B cell (primary cell): ENCODE results near the gene SGCA.
A peak's percentile ranks its signal among the peaks of the same experiment; 100 is the strongest.

ENCODE experiments used
- EZH2 ChIP-seq: IDR thresholded peaks from 2 replicates; pipeline ENCODE4 v1.6.1; 2012; ENCODE audit warnings: borderline replicate concordance, low read depth, mild to moderate bottlenecking, moderate library complexity, low read length; ENCODE audit not compliant: insufficient read depth, poor library complexity, severe bottlenecking
- TF ChIP-seq, protein P1 (sequence below): fragments of 200-600 bp; IDR thresholded peaks from one replicate; pipeline ENCODE4 v1.8.0; 2022; ENCODE audit warnings: antibody characterized with exemption, mild to moderate bottlenecking

DNA sequence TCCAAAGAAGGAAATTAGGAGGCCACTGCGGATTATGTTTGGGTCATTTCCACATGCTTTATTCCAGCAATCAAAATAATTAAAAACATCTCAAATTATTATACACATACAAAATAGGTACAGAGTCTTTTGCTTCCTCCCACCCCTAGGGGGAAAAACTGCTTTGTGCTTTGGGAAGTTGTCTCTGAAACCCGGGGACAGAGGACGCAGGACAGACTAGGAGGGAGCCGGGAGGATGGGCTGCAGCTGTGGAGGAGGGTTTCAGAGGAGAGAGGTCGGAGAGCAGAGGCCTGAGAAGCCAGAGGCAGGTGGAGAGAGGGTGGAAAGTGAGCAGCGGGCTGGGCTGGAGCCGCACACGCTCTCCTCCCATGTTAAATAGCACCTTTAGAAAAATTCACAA is 18.3 kb downstream of the SGCA start:
- TF ChIP-seq, protein P1, sequence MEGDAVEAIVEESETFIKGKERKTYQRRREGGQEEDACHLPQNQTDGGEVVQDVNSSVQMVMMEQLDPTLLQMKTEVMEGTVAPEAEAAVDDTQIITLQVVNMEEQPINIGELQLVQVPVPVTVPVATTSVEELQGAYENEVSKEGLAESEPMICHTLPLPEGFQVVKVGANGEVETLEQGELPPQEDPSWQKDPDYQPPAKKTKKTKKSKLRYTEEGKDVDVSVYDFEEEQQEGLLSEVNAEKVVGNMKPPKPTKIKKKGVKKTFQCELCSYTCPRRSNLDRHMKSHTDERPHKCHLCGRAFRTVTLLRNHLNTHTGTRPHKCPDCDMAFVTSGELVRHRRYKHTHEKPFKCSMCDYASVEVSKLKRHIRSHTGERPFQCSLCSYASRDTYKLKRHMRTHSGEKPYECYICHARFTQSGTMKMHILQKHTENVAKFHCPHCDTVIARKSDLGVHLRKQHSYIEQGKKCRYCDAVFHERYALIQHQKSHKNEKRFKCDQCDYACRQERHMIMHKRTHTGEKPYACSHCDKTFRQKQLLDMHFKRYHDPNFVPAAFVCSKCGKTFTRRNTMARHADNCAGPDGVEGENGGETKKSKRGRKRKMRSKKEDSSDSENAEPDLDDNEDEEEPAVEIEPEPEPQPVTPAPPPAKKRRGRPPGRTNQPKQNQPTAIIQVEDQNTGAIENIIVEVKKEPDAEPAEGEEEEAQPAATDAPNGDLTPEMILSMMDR = peak; percentile 33
- no peak for TF ChIP-seq EZH2
